ENCODE data around the gene PRSS37. TPM values are rescaled to one million over a fixed set of nuclear protein-coding genes. Genes with fewer than 3 reads are reported as not detected.

Gene PRSS37
- total RNA-seq, 1 experiment from 2014 or later, result not detected

DNA sequence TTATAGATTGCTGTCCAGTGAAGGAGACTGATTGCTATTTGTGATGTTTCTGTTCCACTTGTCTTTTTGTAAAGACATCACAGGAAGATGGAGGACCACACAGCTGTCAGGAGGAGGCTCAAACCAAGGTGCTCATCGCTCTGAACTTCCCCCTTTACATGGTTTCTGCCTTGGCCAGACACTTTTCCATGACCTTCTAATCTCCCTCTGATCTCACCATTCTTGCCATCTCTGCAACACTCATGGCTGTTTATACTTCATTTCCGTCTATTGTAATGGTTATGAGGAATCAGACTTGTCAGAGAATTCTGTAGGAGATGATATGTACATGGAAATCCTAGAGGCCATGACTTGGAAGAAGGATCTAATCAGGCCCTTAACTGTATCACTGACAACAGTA lies 53.0 kb downstream of the PRSS37 start:
- no peak for DNase-seq (ENCODE audit: low read depth)

Other genes with a start within 250 kb of the PRSS37 start
- 17.1 and 17.9 TPM in 2 replicates for gene DENND11, start 139.3 kb downstream of the PRSS37 start, total RNA-seq (2014; rRNA removed; shearing (Covaris generic))
- not detected in 2 replicates for gene WEE2, start 133.1 kb downstream of the PRSS37 start, total RNA-seq (2014; rRNA removed; shearing (Covaris generic))
- 913 and 1,102 TPM in 2 replicates for gene SSBP1, start 103.1 kb downstream of the PRSS37 start, total RNA-seq (2014; rRNA removed; shearing (Covaris generic))
- gene TAS2R3, start 77.4 kb downstream of the PRSS37 start, total RNA-seq (2014; rRNA removed; shearing (Covaris generic)), result 0.17 TPM in 1 of 2 replicates, not detected in the other
- gene TAS2R4, start 64.8 kb downstream of the PRSS37 start, total RNA-seq (2014; rRNA removed; shearing (Covaris generic)), result 0.18 and 0.69 TPM in 2 replicates
- 0.06 TPM in 1 of 2 replicates, not detected in the other for gene TAS2R5, start 51.3 kb downstream of the PRSS37 start, total RNA-seq (2014; rRNA removed; shearing (Covaris generic))
- not detected in 2 replicates for gene OR9A4, start 74.9 kb upstream of the PRSS37 start, total RNA-seq (2014; rRNA removed; shearing (Covaris generic))
- not detected in 2 replicates for gene CLEC5A, start 105.5 kb upstream of the PRSS37 start, total RNA-seq (2014; rRNA removed; shearing (Covaris generic))
- not detected in 2 replicates for gene TAS2R38, start 132.3 kb upstream of the PRSS37 start, total RNA-seq (2014; rRNA removed; shearing (Covaris generic))
- gene MGAM, start 154.4 kb upstream of the PRSS37 start, total RNA-seq (2014; rRNA removed; shearing (Covaris generic)), result 0.40 TPM in 1 of 2 replicates, not detected in the other

All from Daoy (cell line).